HAP-1 (cell line): ENCODE data around the gene POLR3C.
A peak's percentile ranks its signal among the peaks of the same experiment; 100 is the strongest.

Experiments
- DNase-seq, 2 experiments: peaks; one replicate each; pipeline ENCODE4 v3.0.0-alpha.2; 2016 to 2020; ENCODE audit warnings: low spot score in 2 of 2
- H3K27me3 ChIP-seq: fragments of 250-450 bp; sonication (Bioruptor Pico); 2 replicates; pipeline ENCODE4 v1.5.1; 2020; ENCODE audit warnings: low read depth, mild to moderate bottlenecking, moderate library complexity
- H3K36me3 ChIP-seq: fragments of 250-450 bp; sonication (Bioruptor Pico); replicated peaks from 2 replicates; pipeline ENCODE4 v1.5.1; 2020; ENCODE audit warnings: mild to moderate bottlenecking
- H3K4me1 ChIP-seq: fragments of 250-450 bp; sonication (Bioruptor Pico); 2 replicates; pipeline ENCODE4 v1.5.1; 2020; ENCODE audit warnings: mild to moderate bottlenecking
- H3K4me3 ChIP-seq: fragments of 250-450 bp; sonication (Bioruptor Pico); 2 replicates; pipeline ENCODE4 v1.5.1; 2020; ENCODE audit warnings: mild to moderate bottlenecking, moderate library complexity
- H3K9me3 ChIP-seq: fragments of 250-450 bp; sonication (Bioruptor Pico); 2 replicates; pipeline ENCODE4 v1.5.1; 2020; ENCODE audit warnings: mild to moderate bottlenecking, moderate library complexity
- in situ Hi-C: fragments of 300-500 bp; cut with MboI; formaldehyde crosslinking; loops from 3 replicates; pipeline ENCODE4 v1.14.3; 2020; ENCODE audit warnings: low sequenced_read_pairs, inconsistent platforms, mixed read lengths

The POLR3C gene

DNA sequence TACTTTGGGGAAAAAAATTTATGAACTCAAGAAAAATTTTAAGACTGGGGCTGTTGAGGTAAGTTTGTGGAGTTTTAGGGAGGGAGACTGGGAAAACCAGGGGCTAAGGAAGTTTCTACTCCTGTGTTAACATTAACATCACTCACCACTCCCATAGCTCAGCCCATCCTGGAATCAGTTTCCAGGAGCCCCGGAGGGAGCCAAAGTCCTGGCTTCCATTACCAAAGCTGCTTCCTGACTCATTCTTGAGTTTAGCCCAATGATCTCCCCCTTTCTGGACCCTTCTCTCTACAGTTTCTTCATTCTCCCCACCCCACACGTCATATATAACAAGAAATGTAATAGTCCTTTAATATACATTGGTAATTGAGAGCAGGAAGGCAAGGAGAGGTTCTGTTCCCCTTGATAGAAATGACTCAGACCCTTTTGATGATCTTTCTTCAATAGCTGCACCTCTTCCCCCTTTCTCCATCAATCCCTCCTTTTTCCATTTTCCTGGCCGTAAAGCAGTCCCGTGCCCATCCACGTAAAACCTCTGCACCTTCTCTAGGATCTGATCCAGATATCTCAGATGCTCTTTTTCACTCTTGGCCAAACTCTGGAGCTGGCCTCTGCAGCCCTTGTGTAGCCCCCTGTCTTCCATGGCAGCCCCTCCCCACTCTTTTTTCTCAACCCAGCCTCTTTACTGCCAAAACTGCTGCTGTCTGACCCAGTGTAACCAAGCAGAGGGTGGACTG, 39.5 kb downstream of the POLR3C start:
- no peak for DNase-seq
- Histone ChIP-seq H3K4me3 (no peak overlapping the region), H3K4me1 (peaks cover 11% of the 10 kb centered on the region), H3K9me3 (no peaks in the 10 kb centered on the region; the same call in 1 of the 2 replicates), H3K36me3 (peaks cover 4% of the 10 kb centered on the region; the same call in 1 of the 2 replicates), H3K27me3 (peaks cover 19% of the 10 kb centered on the region)
- in situ Hi-C loops, result no loop called here

DNA sequence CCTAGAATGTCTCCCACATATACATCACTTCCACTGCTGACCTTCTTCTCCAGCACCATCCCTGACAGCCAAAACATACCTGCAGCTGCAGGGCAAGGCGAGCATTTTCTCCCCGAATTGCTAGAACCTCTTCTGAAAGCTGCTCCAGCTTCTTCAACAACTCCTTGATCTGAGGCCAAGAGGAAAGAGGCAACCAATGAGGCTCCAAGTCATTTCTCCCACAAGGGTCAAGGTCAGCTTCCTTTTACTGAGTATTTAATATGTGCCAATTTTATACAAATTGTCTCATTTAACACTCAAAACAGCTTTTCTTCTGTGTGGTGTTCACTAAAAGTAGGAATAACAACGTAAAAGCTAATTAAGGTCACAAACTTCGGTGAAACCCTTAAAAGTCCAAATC, 44.2 kb downstream of the POLR3C start:
- DNase-seq, result no peak
- H3K9me3 ChIP-seq, result no peaks in the 10 kb centered on the region
- H3K4me3 ChIP-seq, result no peak overlapping the region
- H3K4me1 ChIP-seq, result no peaks in the 10 kb centered on the region
- in situ Hi-C loops, result no loop called here
- peaks cover 28% of the 10 kb centered on the region for H3K27me3 ChIP-seq
- H3K36me3 ChIP-seq, result no peaks in the 10 kb centered on the region

DNA sequence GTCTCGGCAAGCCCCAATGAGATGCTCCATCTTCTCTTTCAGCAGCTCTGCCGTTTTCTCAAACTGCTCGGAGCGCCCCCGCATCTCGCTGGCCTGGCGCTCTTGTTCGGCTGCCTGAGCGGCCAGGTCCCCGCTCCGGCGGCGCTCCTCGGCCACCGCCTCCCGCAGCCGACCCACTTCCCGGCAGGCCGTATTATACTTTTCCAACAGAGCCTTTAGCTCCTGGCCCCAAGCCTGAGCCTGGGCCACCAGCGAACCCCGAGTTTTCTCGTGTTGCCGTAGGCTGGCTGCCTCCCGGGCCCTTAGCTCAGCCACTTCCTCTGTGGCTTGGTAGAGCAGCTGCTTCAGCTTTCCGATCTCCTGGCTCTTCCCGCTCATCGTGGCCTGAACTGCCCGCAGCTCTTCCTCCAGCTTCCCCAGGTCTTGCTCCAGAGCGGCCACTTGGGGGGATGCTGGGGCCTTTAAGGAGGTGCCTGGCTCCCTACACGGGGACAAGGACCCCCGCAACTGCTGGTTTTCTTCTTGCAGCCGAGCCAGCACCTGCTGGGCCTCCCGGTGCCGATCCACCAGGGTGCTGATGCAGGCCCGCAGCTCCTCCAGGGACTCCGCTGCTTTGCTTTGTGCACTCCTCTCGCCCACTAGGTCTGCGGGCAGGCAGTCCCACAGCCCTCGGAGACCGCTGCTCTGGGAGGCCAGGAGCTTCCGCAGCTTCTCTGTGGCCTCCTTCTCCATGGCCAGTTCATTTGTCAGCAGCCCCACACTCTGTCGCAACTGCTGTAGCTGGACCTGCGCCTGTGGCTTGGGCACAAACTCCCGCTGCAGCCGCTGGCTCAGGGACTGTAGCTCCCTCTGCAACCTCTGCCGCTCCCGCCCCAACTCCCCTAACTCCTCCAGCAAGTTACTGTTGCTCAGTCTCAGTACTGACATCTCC, 48.3 kb downstream of the POLR3C start:
- Histone ChIP-seq H3K36me3 (no peaks in the 10 kb centered on the region), H3K9me3 (no peaks in the 10 kb centered on the region), H3K4me1 (no peaks in the 10 kb centered on the region), H3K4me3 (no peak overlapping the region), H3K27me3 (peaks cover 20% of the 10 kb centered on the region)
- DNase-seq, result no peak
- in situ Hi-C loops, result no loop called here

DNA sequence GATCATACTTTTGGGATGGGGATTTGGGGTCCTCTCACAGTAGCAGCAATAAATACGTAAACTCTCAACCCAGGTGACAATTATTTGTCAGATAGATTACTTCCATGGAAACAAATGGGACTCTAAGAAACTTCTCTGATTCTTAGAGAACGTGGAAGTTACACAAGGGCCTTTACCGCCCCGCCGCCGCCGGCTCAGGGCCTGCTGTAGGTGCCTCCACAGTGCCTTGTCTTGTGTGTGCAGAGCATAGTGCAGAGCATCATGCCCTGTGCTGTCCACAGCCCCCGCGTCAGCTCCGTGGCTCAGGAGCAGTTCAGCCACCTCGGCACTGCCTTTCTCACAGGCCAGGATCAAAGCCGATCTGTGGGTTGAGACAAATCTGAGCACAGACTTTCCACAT, 50.6 kb downstream of the POLR3C start:
- H3K4me3 ChIP-seq, result no peak overlapping the region
- no peaks in the 10 kb centered on the region for H3K36me3 ChIP-seq
- in situ Hi-C loops, result no loop called here
- H3K9me3 ChIP-seq, result no peaks in the 10 kb centered on the region
- H3K4me1 ChIP-seq, result no peaks in the 10 kb centered on the region
- no peak for DNase-seq
- peaks cover 17% of the 10 kb centered on the region for H3K27me3 ChIP-seq

DNA sequence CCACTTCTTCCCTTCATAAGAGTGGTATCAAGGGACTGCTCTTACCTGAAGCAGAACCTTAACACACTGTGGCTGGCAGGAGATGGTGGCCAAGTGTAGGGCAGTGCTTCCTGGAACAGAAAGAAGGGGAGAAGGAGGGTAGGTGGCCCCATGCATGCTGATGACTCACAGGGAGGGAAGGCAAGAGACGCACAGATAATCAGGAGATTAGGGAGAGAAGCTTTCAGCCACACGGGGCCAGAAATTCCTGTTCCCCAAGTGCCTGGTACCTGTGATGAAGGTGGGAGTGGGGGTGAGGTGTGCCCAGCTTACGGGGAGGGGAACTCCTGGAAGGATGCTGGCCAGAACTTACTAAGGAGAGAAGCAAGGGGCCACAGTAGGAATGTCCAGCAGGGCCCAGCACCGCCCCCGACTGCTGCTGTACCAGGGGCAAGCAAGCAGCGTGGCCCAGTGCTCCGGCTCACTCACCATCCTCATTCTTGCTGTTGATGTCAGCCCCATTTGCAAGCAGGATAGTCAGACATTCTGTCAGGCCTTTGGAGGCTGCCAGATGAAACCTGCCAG, 54.0 kb downstream of the POLR3C start:
- peaks cover 7% of the 10 kb centered on the region for H3K27me3 ChIP-seq
- no peaks in the 10 kb centered on the region for H3K36me3 ChIP-seq
- in situ Hi-C loops, result no loop called here
- no peak for DNase-seq
- H3K9me3 ChIP-seq, result no peaks in the 10 kb centered on the region
- H3K4me3 ChIP-seq, result no peak overlapping the region
- H3K4me1 ChIP-seq, result no peaks in the 10 kb centered on the region; the same call in 1 of the 2 replicates

DNA sequence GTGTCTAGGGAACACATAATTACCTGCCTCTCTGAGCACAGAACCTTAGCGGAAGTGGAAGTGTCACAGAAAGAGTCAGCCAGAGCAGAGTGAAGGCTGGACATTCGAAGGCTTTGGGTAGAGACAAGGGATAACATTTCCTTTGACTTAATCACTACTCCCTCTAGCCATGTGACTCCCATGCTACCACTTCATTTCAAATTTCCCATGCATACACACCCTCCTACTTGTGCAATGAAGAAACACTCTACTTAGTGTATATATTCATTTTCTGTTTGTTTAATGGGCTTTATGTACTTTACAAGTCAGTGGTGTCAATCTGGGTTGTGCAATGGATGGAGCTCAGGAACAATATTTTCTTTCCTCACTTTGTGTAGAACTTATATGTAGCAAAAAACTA, 54.7 kb downstream of the POLR3C start:
- H3K36me3 ChIP-seq, result no peaks in the 10 kb centered on the region
- no peaks in the 10 kb centered on the region; the same call in 1 of the 2 replicates for H3K4me1 ChIP-seq
- peaks cover 7% of the 10 kb centered on the region for H3K27me3 ChIP-seq
- in situ Hi-C loops, result no loop called here
- no peaks in the 10 kb centered on the region for H3K9me3 ChIP-seq
- DNase-seq, result no peak
- no peak overlapping the region for H3K4me3 ChIP-seq

DNA sequence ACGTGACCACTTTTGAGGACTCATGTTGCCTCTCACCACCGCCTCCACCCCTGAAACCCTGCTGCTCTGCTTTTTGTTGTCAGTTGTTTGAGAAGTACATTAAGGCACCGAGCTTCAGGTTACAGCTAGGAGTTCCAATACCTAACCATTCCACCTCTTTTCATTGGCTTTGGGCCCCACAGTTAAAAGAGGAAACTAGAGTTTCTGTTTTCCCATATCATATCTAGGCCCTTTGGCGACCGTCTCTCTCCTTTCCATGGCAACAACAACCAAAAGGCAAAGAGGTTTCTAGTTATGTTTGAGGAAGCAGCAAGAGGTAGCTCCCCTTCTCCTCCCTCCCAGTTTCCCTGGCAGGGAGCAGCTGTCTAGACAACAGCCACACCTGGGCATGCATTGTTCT, 55.8 kb downstream of the POLR3C start:
- peaks cover 16% of the 10 kb centered on the region for H3K27me3 ChIP-seq
- in situ Hi-C loops, result no loop called here
- H3K9me3 ChIP-seq, result no peaks in the 10 kb centered on the region
- H3K4me1 ChIP-seq, result no peaks in the 10 kb centered on the region; the same call in 1 of the 2 replicates
- DNase-seq, result no peak
- no peak overlapping the region for H3K4me3 ChIP-seq
- H3K36me3 ChIP-seq, result no peaks in the 10 kb centered on the region

DNA sequence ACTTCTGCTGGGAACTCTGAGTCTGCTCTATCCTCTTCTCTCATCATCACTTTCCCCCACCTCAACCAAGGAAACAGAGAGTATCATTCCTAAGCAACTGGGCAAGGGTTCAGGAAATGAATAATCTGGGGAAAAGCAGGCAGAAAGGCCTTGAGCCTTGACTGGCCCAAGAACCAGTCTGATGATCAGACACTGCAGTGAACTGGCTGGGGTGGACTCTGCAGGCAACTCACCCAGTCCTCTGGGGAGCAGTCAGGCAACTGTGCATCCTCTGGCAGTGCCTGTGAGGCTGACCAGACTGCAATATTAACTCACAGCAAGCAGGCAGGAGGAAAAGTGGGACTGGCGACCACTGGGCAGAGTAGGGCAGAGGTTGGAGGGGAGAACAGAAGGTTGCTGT, 60.7 kb downstream of the POLR3C start:
- DNase-seq, result no peak
- in situ Hi-C loops, result no loop called here

DNA sequence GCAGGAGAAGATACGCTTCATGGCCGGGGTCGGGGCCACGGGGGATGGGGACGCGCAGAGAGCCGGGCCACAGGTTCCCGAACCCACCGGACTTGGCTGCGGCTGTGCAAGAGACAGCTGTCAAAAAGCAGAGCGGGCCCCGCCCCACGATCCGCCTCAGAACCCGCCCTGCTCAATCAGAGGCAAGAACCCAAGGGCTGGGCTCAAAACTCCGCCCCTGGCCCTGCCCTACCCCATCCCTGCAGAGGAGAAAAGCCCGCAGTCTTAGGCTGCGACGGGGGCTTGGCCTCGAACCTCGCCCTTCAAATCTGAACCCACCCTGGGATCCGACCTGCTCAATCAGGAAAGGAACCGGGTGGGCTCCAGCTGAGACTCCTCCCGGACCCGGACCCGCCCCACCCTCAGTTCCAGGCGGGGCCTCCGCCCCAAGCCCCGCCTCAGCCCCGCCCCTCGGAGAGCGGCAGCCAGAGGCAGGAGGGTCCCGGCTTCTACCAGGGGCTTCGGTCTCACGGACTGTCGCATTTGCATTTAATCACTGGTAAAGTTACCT, 61.8 kb downstream of the POLR3C start, which contains the start of gene ANKRD35:
TSS of gene ANKRD35 (minus strand) at position 129 of the 550 bp plus-strand sequence. CDS start at position 21, 108 bp downstream.
- DNase-seq, result peak; percentile 83 to 94
- no peaks in the 10 kb centered on the region for H3K9me3 ChIP-seq
- peaks cover 17% of the 10 kb centered on the region for H3K4me1 ChIP-seq
- peak within 1 kb of the TSS; percentile 56 for H3K4me3 ChIP-seq
- in situ Hi-C loops, result no loop called here
- H3K27me3 ChIP-seq, result peaks cover 11% of the 10 kb centered on the region
- H3K36me3 ChIP-seq, result no peaks in the 10 kb centered on the region

More for the DNA sequence above, 60.7 kb downstream of the POLR3C start:
- peaks cover 17% of the 10 kb centered on the region for H3K4me1 ChIP-seq
- H3K4me3 ChIP-seq, result no peak overlapping the region
- peaks cover 11% of the 10 kb centered on the region for H3K27me3 ChIP-seq
- no peaks in the 10 kb centered on the region for H3K9me3 ChIP-seq
- H3K36me3 ChIP-seq, result no peaks in the 10 kb centered on the region

DNA sequence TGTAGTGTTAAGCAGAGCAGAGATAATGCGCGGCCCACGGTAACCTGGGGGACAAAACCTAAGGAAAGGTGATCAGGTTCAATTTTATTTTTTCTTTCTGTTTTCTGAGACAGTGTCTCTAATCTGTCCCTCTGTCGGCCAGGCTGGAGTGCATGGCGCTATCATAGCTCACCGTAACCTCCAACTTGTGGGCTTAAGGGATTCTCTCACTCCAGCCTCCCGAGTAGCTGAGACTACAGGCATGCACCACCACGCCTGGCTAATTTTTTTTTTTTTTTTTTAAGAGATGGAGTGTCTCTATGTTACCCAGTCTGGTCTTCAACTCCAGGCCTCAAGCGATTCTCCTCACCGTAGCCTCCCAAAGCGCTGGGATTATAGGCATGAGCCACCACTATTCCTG, 62.4 kb downstream of the POLR3C start:
- H3K4me1 ChIP-seq, result peaks cover 17% of the 10 kb centered on the region
- in situ Hi-C loops, result no loop called here
- no peaks in the 10 kb centered on the region for H3K9me3 ChIP-seq
- DNase-seq, result no peak
- peak overlapping the region; percentile 56 for H3K4me3 ChIP-seq
- peaks cover 11% of the 10 kb centered on the region for H3K27me3 ChIP-seq
- H3K36me3 ChIP-seq, result no peaks in the 10 kb centered on the region

DNA sequence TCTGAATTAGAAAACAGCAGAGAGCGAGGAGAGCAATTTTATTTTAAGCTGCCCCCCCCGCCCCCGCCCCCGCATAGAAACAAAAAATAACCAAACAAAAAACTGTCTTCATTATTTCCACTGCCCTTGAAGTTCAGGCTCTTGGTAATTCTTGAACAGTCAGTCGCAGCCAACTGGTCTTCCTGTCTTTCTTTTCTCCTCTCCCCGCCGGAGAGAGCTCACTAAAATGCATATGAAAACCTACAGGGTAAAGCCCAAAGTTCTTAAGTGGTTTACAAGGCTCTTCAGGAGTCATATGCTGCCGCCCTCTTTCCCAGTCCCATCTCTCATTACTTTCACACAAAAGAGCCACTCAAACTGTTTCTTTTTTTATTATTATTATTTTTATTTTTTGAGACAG, 62.8 kb downstream of the POLR3C start:
- in situ Hi-C loops, result no loop called here
- no peaks in the 10 kb centered on the region for H3K36me3 ChIP-seq

DNA sequence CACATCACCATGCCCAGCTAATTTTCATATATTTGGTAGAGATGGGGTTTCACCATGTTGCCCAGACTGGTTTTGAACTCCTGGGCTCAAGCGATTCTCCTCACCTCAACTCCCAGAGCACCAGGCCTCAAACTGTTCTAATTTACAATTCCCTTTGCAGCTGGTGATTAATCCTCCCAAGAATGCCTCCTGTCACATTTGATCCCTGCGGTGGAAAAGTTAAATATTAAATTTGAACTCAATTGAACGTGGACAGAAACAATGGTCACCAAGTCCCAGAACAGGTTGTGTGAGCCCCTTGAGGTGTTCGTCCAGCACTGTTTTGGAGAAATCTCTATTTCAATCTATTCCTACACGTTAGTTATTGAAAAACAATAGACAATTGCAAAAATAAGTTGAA, 63.6 kb downstream of the POLR3C start:
- no peaks in the 10 kb centered on the region for H3K9me3 ChIP-seq
- H3K27me3 ChIP-seq, result peaks cover 11% of the 10 kb centered on the region
- H3K4me1 ChIP-seq, result peaks cover 21% of the 10 kb centered on the region
- no peak overlapping the region for H3K4me3 ChIP-seq
- in situ Hi-C loops, result no loop called here
- peak in 1 of 2 experiments; percentile 25 for DNase-seq
- no peaks in the 10 kb centered on the region for H3K36me3 ChIP-seq

More for the DNA sequence above, 62.8 kb downstream of the POLR3C start:
- Histone ChIP-seq H3K9me3 (no peaks in the 10 kb centered on the region), H3K4me3 (no peak overlapping the region), H3K4me1 (peaks cover 17% of the 10 kb centered on the region), H3K27me3 (peaks cover 11% of the 10 kb centered on the region)
- DNase-seq, result peak; percentile 48 to 49

DNA sequence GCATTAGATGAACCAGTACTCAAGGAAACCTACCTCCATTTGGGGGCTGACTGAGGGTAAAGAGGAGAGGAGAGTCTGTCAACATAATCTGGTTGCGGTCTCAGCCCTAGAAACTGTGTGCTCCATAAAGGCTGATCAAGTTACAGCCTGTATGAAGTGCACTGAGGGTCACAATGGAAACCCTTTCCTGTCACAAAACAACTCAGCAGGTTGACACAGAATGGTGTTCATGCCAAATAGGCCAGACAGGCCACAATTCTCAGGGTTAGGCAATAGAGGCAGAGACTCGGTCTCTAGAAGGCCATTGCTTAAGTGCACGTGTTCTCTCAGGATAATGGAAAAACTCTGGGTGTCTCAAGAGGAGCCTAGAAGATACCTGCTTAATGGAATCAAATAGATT, 65.7 kb downstream of the POLR3C start:
- Histone ChIP-seq H3K36me3 (no peaks in the 10 kb centered on the region), H3K9me3 (no peaks in the 10 kb centered on the region), H3K27me3 (peaks cover 4% of the 10 kb centered on the region; the same call in 1 of the 2 replicates), H3K4me1 (peaks cover 21% of the 10 kb centered on the region), H3K4me3 (no peak overlapping the region)
- no peak for DNase-seq
- in situ Hi-C loops, result no loop called here
